ENCODE data around the gene BNC2.

Gene BNC2

GRCh38 chr9:16627967-16628366 lies 242.5 kb downstream of the BNC2 start:
- Mint-ChIP-seq H3K27ac (no peak overlapping the region), H3K9me3 (no peaks in the 10 kb centered on the region), H3K4me1 (no peaks in the 10 kb centered on the region), H3K36me3 (ENCODE audit: low read depth) (no peaks in the 10 kb centered on the region), H3K4me3 (no peak overlapping the region), H3K27me3 (no peaks in the 10 kb centered on the region)
- DNase-seq, result no peak
- ATAC-seq, result no peak

GRCh38 chr9:16627521-16627920 lies 242.9 kb downstream of the BNC2 start:
- H3K27ac Mint-ChIP-seq, result no peak overlapping the region
- no peaks in the 10 kb centered on the region for H3K36me3 Mint-ChIP-seq (ENCODE audit: low read depth)
- H3K27me3 Mint-ChIP-seq, result no peaks in the 10 kb centered on the region
- no peaks in the 10 kb centered on the region for H3K4me1 Mint-ChIP-seq
- DNase-seq (no peak), ATAC-seq (no peak)
- H3K9me3 Mint-ChIP-seq, result no peaks in the 10 kb centered on the region
- H3K4me3 Mint-ChIP-seq, result no peak overlapping the region

GRCh38 chr9:16626577-16627130 lies 243.8 kb downstream of the BNC2 start:
- DNase-seq (no peak), ATAC-seq (no peak)
- Mint-ChIP-seq H3K4me1 (no peaks in the 10 kb centered on the region), H3K27ac (no peak overlapping the region), H3K36me3 (ENCODE audit: low read depth) (no peaks in the 10 kb centered on the region), H3K4me3 (no peak overlapping the region), H3K9me3 (no peaks in the 10 kb centered on the region), H3K27me3 (no peaks in the 10 kb centered on the region)

- H3K36me3 Mint-ChIP-seq (ENCODE audit: low read depth), result no peaks in the 10 kb centered on the region
- no peak for ATAC-seq
- H3K4me3 Mint-ChIP-seq, result no peak overlapping the region
- H3K4me1 Mint-ChIP-seq, result no peaks in the 10 kb centered on the region
- H3K9me3 Mint-ChIP-seq, result no peaks in the 10 kb centered on the region
- H3K27ac Mint-ChIP-seq, result no peak overlapping the region
- H3K27me3 Mint-ChIP-seq, result no peaks in the 10 kb centered on the region
- DNase-seq, result no peak
Measured at GRCh38 chr9:16625811-16626210, 244.7 kb downstream of the BNC2 start.

- Mint-ChIP-seq H3K4me3 (no peak overlapping the region), H3K27ac (no peak overlapping the region), H3K9me3 (no peaks in the 10 kb centered on the region), H3K27me3 (no peaks in the 10 kb centered on the region), H3K4me1 (no peaks in the 10 kb centered on the region), H3K36me3 (ENCODE audit: low read depth) (no peaks in the 10 kb centered on the region)
- DNase-seq, result no peak
- no peak for ATAC-seq
Measured at GRCh38 chr9:16625161-16625631, 245.3 kb downstream of the BNC2 start.

- Mint-ChIP-seq H3K4me1 (no peaks in the 10 kb centered on the region), H3K4me3 (no peak overlapping the region), H3K27me3 (no peaks in the 10 kb centered on the region), H3K27ac (no peak overlapping the region), H3K9me3 (no peaks in the 10 kb centered on the region), H3K36me3 (ENCODE audit: low read depth) (no peaks in the 10 kb centered on the region)
- no peak for DNase-seq
- no peak for ATAC-seq
Measured at GRCh38 chr9:16624744-16625117, 245.7 kb downstream of the BNC2 start.

GRCh38 chr9:16623989-16624743 lies 246.3 kb downstream of the BNC2 start:
- Mint-ChIP-seq H3K4me1 (no peaks in the 10 kb centered on the region), H3K36me3 (ENCODE audit: low read depth) (no peaks in the 10 kb centered on the region), H3K9me3 (no peaks in the 10 kb centered on the region), H3K27ac (no peak overlapping the region), H3K27me3 (no peaks in the 10 kb centered on the region), H3K4me3 (no peak overlapping the region)
- no peak for ATAC-seq
- no peak for DNase-seq

- ATAC-seq (no peak), DNase-seq (no peak)
- Mint-ChIP-seq H3K9me3 (no peaks in the 10 kb centered on the region), H3K27me3 (no peaks in the 10 kb centered on the region), H3K4me1 (no peaks in the 10 kb centered on the region), H3K27ac (no peak overlapping the region), H3K4me3 (no peak overlapping the region), H3K36me3 (ENCODE audit: low read depth) (no peaks in the 10 kb centered on the region)
Measured at GRCh38 chr9:16622541-16622940, 247.9 kb downstream of the BNC2 start.

- Mint-ChIP-seq H3K27ac (no peak overlapping the region), H3K36me3 (ENCODE audit: low read depth) (no peaks in the 10 kb centered on the region), H3K9me3 (no peaks in the 10 kb centered on the region), H3K4me1 (no peaks in the 10 kb centered on the region), H3K4me3 (no peak overlapping the region), H3K27me3 (no peaks in the 10 kb centered on the region)
- ATAC-seq (no peak), DNase-seq (no peak)
Measured at GRCh38 chr9:16619914-16620520, 250.5 kb downstream of the BNC2 start.

GRCh38 chr9:16619402-16619801 lies 251.1 kb downstream of the BNC2 start:
- DNase-seq, result no peak
- Mint-ChIP-seq H3K9me3 (no peaks in the 10 kb centered on the region), H3K4me3 (no peak overlapping the region), H3K27ac (no peak overlapping the region), H3K36me3 (ENCODE audit: low read depth) (no peaks in the 10 kb centered on the region), H3K4me1 (no peaks in the 10 kb centered on the region), H3K27me3 (no peaks in the 10 kb centered on the region)
- ATAC-seq, result no peak

- DNase-seq, result no peak
- H3K36me3 Mint-ChIP-seq (ENCODE audit: low read depth), result no peaks in the 10 kb centered on the region
- H3K9me3 Mint-ChIP-seq, result no peaks in the 10 kb centered on the region
- H3K4me1 Mint-ChIP-seq, result no peaks in the 10 kb centered on the region
- no peaks in the 10 kb centered on the region for H3K27me3 Mint-ChIP-seq
- ATAC-seq, result no peak
- H3K4me3 Mint-ChIP-seq, result no peak overlapping the region
- H3K27ac Mint-ChIP-seq, result no peak overlapping the region
Measured at GRCh38 chr9:16618524-16618923, 251.9 kb downstream of the BNC2 start.

GRCh38 chr9:16616686-16617085 lies 253.8 kb downstream of the BNC2 start:
- H3K4me1 Mint-ChIP-seq, result no peaks in the 10 kb centered on the region
- ATAC-seq (no peak), DNase-seq (no peak)
- no peaks in the 10 kb centered on the region for H3K9me3 Mint-ChIP-seq
- H3K27me3 Mint-ChIP-seq, result no peaks in the 10 kb centered on the region
- H3K27ac Mint-ChIP-seq, result no peak overlapping the region
- no peak overlapping the region for H3K4me3 Mint-ChIP-seq
- no peaks in the 10 kb centered on the region for H3K36me3 Mint-ChIP-seq (ENCODE audit: low read depth)

GRCh38 chr9:16615451-16615850 lies 255.0 kb downstream of the BNC2 start:
- H3K27ac Mint-ChIP-seq, result no peak overlapping the region

GRCh38 chr9:16613605-16614004 lies 256.9 kb downstream of the BNC2 start:
- no peaks in the 10 kb centered on the region for H3K27me3 Mint-ChIP-seq
- no peaks in the 10 kb centered on the region for H3K36me3 Mint-ChIP-seq (ENCODE audit: low read depth)
- no peaks in the 10 kb centered on the region for H3K9me3 Mint-ChIP-seq
- H3K4me1 Mint-ChIP-seq, result no peaks in the 10 kb centered on the region
- DNase-seq (no peak), ATAC-seq (no peak)
- H3K4me3 Mint-ChIP-seq, result no peak overlapping the region
- no peak overlapping the region for H3K27ac Mint-ChIP-seq

More at GRCh38 chr9:16615451-16615850, 255.0 kb downstream of the BNC2 start:
- ATAC-seq (no peak), DNase-seq (no peak)
- no peaks in the 10 kb centered on the region for H3K36me3 Mint-ChIP-seq (ENCODE audit: low read depth)
- no peaks in the 10 kb centered on the region for H3K9me3 Mint-ChIP-seq
- H3K4me3 Mint-ChIP-seq, result no peak overlapping the region
- H3K27me3 Mint-ChIP-seq, result no peaks in the 10 kb centered on the region
- H3K4me1 Mint-ChIP-seq, result no peaks in the 10 kb centered on the region

GRCh38 chr9:16613051-16613450 lies 257.4 kb downstream of the BNC2 start:
- no peaks in the 10 kb centered on the region for H3K36me3 Mint-ChIP-seq (ENCODE audit: low read depth)
- ATAC-seq, result no peak

More at GRCh38 chr9:16613051-16613450, 257.4 kb downstream of the BNC2 start:
- H3K4me3 Mint-ChIP-seq, result no peak overlapping the region
- no peaks in the 10 kb centered on the region for H3K27me3 Mint-ChIP-seq
- H3K4me1 Mint-ChIP-seq, result no peaks in the 10 kb centered on the region
- no peak overlapping the region for H3K27ac Mint-ChIP-seq
- no peak for DNase-seq
- no peaks in the 10 kb centered on the region for H3K9me3 Mint-ChIP-seq
